GM18498 (cell line): ENCODE results near the gene COL6A2.
"Not testable (repeated sequence)": the region's sequence is repeated elsewhere in the genome, so short reads cannot be mapped to it uniquely, and the experiment has no call there.

Experiments used
- ATAC-seq: cut with Tn5 transposase; IDR thresholded peaks from one replicate; pipeline ENCODE4 v1.9.1; 2021; ENCODE audit warnings: mild to moderate bottlenecking, moderate library complexity; ENCODE audit not compliant: unreplicated experiment

COL6A2 gene

DNA sequence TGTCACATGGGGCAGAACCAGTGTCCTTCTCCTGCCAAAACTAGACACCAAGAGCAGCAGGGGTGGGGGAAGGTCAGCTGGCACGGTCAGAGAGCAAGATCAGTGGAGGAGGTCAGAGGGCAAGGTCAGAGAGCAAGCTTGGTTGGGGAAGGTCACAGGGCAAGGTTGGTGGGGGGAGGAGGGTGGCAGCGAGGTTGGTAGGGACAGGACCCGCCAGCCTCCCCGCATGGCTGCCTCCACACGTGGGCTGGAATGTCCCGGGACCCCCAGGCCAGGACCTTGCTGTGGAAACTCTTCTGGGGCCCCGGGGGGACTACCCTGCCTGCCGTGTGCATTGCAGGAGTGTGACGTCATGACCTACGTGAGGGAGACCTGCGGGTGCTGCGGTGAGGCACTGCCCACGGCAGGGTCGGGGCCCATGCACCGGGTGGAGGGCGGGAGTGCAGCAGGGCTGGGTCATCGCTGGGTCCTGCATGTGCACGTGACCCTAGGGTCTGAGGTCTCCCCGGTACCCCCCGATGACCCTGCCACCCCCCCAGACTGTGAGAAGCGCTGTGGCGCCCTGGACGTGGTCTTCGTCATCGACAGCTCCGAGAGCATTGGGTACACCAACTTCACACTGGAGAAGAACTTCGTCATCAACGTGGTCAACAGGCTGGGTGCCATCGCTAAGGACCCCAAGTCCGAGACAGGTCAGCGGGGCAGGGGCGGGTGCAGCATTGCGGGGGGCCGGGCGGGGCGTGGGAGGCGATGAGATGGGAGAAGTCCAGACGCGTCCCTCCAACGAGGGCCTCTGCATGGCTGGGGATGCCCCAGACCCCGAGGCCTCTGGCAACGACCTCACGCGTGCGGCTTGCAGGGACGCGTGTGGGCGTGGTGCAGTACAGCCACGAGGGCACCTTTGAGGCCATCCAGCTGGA lies 27.3 kb downstream of the COL6A2 start:
- no peak for ATAC-seq

DNA sequence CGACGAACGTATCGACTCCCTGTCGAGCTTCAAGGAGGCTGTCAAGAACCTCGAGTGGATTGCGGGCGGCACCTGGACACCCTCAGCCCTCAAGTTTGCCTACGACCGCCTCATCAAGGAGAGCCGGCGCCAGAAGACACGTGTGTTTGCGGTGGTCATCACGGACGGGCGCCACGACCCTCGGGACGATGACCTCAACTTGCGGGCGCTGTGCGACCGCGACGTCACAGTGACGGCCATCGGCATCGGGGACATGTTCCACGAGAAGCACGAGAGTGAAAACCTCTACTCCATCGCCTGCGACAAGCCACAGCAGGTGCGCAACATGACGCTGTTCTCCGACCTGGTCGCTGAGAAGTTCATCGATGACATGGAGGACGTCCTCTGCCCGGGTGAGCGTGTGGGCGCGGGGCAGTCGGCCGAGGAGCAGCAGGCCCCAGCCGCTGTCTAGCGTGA lies 28.0 kb downstream of the COL6A2 start:
- no peak for ATAC-seq

DNA sequence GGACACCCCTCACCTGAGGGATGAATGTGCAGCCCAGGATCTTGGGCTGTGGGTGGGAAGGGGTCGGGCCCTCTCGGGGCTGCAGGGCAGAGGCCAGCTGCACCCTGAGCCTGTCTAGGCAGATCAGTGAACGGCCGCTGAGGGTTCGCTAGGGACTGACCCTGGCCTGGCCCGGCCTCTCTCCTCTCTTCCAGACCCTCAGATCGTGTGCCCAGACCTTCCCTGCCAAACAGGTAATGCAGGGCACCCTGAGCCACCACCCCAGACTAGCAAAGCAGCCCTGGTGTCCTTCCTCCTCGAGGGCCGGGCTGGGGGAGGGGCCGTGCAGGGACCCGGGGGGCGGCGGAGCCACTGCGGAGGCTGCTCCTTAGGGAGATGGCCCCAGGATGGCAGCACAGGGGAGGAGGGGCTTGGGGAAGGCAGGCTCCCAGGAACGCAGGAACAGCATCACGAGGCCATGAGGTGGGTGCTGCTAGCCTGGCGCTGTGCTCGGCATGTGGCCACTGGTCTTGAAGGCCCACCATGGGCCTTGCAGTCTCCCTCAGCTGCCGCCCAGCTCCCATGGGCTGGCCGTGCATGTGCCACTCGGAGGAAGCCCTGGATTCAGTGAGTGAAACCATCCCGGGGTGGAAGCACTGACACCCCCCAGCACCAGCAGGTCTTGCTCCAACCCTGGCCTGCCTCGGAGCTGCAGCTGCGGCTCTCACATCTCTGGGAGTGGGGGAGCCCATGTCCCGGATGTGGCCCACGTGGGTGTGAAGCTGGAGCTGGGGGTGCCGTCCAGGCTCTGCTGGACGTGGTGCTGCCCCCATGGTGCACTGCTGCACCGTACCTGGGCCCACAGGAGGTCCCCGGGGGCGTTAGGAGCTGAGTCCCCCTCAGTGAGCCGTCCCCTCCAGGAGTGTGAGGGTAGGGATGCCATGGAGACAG lies 28.7 kb downstream of the COL6A2 start:
- ATAC-seq = no peak

DNA sequence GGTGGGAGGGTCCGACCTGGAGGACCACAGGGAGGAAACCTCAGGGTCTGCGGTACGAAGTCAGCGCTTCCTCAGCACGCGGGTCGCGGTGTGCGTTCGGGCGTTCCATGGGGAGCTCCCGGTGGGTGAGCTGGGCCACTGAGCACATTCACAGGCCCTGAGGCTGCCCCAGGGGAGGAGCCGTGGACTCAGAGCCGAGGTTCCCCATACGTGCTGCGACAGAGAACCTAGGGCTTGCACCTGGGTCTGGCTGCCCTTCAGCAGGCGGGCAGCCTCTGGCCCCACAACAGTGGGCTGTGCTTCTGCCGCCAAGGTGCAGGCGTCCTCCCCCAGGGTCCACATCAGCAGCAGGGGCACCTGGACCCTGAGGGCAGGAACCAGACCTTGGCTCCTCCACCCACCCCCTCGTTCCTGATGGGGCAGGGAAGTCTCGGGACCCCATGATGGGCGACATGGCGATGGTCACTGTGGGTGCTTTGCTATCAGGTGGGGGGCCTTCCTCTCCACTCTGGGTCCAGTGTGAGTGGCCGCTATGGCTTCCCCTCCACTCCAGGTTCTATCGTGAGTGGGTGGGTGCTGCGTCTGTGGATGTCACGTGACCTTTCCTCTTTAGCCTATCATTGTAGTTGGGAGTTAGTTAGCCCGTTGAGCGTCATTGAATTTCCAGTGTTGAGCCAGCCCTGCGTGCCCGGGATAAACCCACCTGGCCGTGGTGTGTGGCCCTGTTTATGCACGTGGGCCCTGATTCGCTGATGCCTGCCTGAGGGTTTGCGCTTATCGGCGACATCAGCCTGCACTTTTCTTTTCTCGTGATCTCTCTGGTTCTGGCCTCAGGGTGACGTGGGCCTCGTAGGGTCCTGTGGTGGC lies 29.6 kb downstream of the COL6A2 start:
- ATAC-seq = no peak

DNA sequence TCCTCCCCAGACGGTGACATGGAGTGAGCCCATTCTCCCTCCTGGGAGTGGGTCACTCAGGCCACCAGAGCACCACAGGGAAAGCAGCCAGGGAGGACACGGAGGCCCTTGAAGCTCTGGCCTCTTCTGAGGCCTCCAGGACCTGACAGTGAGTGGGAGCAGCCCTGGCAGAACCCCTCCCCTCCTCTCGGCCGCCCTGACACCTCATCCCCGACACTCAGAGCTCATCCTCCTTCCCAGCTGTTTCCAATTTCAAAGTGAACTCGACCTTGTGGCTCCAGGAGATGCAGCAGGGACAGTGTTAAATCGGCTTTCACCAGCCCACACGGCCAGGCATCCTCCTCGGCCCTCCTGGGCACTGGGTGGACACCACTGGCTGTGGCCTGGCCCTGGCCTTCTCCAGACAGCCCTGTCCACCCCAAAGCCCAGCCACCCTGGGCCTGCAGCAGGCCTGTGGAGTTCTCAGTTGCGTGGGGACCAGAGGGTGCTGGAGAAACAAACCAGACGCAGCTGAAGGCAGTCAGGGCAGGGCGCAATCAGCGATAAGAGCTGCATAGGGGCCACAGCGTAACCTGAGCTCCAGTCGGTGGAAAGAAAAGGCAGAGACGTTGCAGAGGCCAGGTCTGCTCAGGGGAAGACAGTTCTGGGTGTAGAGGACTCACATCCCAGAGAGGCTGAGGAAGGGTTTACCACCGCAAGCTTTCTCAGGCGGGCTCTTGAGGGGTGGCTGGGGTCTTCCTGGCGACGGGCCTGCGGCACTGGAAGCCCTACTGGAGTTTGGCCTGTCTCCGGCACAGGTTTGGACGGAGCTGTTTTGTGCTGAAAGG lies 30.4 kb downstream of the COL6A2 start:
- no peak for ATAC-seq

DNA sequence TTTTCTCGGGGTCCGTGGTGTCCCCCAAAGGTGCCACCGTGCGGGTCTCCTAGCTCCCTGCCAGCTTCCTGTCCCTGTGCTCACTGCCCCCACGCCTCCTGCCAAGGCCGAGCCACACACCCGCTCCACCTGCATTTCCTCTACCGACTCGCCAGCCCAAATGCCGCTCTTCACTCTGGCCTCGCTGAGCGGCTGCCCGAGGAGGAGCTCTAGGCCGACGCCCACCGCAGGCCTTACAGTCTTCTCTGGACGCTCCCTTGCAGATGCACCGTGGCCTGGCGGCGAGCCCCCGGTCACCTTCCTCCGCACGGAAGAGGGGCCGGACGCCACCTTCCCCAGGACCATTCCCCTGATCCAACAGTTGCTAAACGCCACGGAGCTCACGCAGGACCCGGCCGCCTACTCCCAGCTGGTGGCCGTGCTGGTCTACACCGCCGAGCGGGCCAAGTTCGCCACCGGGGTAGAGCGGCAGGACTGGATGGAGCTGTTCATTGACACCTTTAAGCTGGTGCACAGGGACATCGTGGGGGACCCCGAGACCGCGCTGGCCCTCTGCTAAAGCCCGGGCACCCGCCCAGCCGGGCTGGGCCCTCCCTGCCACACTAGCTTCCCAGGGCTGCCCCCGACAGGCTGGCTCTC lies 31.1 kb downstream of the COL6A2 start:
- ATAC-seq = no peak

DNA sequence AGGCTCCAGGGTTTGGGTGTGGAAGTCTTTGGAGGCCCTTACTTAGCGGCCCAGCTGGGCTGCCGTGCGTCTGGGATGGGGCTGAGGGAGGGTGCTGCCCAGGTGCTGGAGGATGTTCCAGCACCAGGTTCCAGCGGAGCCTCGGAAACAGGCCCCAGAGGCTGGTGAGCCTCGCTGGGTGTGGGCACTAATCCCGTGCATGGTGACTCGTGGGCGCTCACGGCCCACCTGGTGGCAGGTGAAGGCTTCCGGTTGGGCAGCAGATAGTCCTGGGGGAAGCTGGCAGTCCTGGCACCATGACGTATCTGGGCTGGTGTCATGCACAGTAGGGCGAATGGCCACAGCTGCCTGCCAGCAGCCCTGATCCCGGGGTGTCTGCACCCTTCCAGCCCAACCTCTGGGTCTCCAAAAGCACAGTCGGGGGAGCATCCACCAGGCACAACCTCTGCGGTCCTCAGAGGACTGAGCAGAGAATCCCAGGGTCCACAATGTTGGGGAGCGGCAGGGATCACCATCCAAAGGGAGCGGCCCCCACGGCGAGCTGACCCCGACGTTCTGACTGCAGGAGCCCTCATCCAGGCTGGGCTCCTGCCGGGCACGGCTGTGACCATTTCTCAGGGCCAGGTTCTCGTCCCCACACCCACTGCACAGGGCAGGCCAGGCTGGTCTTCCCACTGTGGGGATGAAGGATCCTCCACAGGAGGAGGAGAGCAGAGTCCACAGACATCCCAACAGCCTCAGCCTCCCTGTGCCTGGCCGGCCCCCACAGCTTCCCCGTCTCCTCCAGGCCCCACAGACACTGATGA lies 32.1 kb downstream of the COL6A2 start:
- no peak for ATAC-seq

DNA sequence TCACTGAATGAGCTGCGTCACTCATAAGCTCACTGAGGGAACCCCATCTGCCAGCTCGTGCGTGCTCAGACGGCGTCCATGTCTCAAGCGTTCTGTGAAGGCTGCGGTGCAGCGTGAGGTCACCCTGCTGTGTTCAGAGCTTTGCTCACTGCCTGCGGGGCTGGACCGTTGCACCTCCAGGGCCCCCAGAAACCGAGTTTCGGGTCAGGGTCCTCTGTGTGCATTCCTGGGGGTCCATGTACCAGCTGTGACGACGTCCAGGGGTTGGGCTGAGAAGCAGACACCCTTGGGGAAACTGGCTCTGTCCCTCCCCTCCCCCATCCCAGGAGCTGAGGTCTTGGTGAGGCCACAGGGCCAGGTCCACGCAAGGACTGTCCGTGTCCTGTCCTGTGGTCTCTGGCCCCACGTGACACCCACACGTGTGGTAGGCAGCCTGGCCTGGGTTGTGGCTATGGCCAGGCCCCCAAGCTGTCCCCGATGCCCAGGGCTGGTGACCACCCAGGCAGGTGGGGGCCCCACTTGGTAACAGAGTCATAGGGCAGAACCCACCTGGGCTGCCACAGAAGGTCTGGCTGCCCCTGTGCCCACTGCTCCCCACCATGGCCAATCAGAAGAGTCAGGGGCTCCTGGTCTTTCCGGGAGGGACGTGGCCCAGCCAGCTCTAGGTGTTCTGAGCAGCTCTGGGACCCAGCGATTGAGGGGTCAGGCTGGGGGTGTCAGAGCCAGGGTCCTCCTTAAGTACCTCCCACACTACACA lies 33.1 kb downstream of the COL6A2 start:
- no peak for ATAC-seq

DNA sequence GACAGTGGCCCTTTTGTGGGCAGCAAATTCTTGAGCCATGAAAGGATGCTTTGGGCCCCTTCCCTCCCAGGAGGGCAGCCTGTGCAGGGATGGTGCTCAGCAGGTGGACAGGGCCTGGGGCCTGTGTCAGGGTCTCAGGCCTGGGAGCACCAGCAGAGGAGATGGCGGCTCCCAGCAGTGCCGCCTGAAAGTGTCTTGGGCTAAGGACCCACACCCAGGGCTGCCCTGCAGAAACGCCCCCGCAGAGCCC lies 33.6 kb downstream of the COL6A2 start:
- ATAC-seq = no peak

DNA sequence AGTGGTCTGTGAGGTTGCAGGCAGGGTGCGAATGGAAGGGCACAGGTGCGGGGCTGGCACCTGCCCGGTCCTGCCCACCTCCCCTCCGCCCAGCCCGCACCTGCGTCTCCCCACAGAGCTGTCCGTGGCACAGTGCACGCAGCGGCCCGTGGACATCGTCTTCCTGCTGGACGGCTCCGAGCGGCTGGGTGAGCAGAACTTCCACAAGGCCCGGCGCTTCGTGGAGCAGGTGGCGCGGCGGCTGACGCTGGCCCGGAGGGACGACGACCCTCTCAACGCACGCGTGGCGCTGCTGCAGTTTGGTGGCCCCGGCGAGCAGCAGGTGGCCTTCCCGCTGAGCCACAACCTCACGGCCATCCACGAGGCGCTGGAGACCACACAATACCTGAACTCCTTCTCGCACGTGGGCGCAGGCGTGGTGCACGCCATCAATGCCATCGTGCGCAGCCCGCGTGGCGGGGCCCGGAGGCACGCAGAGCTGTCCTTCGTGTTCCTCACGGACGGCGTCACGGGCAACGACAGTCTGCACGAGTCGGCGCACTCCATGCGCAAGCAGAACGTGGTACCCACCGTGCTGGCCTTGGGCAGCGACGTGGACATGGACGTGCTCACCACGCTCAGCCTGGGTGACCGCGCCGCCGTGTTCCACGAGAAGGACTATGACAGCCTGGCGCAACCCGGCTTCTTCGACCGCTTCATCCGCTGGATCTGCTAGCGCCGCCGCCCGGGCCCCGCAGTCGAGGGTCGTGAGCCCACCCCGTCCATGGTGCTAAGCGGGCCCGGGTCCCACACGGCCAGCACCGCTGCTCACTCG lies 34.1 kb downstream of the COL6A2 start:
- no peak for ATAC-seq

DNA sequence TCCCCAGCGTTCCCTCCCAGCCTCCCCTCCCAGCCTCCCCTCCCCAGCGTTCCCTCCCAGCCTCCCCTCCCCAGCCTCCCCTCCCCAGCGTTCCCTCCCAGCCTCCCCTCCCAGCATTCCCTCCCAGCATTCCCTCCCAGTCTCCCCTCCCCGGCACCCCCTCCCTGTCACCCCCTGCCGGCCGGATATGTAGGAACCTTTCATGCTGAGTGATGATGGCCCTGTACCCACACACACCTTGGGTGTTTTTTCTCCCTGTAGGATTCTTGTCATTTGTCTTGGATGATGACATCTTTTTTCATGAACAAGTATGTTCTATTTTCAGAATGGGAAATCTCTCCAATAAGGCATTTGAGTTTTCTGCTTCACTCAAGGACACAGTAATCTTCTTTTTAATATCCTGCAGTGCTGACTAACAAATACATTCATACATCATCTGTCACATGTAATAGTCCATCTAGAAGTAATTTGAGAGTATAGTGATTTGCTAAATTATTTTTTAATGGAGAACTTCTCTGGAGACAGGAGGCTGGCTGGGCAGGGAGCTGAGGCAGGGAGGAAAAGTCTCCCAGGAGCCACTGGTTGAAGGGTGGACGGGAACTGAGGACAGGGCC lies 38.0 kb downstream of the COL6A2 start:
- no peak for ATAC-seq

DNA sequence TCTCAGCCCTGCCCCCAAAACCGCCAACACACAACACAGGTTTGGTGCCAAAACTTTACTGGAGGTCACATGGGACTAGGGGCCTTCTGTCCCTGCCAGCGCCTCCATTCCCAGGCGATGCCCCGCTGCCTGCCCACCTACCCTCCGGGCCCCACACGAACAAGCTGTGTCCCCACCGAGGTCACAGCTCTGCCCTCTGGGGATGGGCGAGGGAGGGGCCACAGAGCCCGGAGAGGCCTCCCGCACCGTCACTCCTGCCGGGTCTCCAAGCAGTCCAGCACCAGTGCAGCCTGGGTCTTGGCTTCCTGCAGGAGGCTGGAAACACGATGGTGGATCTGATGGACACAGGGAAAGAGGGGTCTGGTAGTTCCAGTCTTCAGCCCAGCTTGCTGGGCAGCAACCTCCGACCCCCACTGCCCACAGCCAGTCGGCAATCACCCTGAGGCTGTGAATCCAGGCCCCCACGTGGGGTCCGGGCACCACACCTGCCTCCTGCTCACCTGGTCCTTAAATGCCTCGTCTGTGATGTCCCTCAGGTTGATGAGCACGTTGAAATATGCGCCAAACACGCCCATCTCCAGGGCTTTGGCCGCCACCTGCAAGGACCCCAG lies 38.9 kb downstream of the COL6A2 start:
- no peak for ATAC-seq

DNA sequence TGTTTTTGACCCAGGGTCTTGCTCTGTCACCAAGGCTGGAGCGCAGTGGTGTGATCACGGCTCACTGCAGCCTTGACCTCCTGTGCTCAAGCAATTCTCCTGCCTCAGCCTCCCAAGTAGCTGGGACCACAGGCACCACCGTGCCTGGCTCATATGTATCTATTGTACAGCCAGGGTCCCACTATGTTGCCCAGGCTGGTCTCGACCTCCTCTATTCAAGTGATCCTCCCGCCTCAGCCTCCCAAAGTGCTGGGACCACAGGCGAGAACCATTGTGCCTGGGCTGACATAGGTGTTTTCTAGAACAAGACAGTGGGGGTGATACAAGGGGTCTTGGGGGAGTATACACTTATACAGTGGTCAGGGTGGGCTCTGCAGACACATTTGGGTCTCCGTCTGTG lies 40.0 kb downstream of the COL6A2 start:
- ATAC-seq = no peak

DNA sequence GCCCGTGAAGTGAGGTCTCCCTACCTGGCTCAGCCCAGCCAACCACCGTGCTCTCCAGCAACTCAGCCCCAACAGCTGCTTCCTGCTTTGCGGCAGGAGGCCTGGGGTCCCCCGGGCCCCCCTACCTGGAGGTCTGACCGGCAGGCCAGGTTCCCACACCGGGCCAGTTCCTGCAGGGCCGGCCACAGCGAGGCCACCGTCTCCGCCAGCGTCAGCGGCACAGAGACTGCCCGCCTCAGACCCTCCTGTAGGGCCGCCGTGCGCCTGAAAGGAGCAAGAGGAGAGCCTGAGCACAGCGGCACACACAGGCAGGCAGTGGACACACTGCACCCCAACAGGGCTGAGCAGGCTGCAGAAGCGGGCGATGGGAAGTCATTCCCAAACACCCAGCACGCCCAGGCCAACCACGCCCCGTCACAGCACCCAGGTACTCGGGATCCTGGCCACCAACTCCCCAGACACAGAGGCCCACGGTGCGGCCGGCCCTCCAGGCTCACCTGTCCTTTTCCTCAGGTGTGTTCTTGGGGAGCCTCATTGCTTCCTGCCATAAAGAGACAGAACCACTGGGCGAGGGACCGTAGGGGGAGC lies 40.6 kb downstream of the COL6A2 start:
- ATAC-seq = no peak

DNA sequence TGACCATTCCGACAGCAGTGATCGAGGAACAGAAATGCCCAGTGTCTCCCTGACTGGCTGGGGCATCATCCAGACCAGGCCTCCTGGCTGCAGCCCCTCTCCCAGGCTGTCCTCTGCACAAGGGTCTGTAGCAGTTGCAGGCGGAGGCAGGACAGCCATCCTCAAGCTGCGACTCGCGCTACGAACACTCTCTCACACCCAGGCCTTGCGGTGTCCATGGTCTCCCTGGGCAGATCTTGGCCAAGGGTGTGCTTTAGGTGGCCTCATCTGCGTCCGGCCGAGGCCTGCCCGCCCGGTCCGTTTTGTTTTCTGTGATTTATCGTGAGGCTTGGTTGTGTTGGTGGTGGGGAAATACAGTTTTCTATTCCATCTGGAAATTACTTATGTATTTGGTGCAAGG lies 41.8 kb downstream of the COL6A2 start:
- ATAC-seq = no peak

DNA sequence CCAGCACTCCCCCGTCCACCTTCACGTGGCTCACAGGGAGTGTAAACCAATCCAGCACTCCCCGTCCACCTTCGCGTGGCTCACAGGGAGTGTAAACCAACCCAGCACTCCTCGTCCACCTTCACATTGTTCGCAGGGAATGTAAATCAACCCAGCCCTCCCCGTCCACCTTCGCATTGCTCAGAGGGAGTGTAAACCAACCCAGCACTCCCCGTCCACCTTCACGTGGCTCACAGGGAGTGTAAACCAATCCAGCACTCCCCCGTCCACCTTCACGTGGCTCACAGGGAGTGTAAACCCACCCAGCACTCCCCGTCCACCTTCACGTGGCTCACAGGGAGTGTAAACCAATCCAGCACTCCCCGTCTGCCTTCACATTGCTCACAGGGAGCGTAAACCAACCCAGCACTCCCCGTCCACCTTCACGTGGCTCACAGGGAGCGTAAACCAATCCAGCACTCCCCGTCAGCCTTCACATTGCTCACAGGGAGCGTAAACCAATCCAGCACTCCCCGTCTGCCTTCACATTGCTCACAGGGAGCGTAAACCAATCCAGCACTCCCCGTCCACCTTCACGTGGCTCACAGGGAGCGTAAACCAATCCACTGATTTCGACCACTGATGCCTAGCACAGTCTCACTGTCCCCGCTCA lies 42.6 kb downstream of the COL6A2 start:
- not testable (repeated sequence) for ATAC-seq
